ENCODE results near the gene UBQLN4. TPM values are rescaled to one million over a fixed set of nuclear protein-coding genes. Genes with fewer than 3 reads are reported as not detected.
"Not testable (repeated sequence)": the region's sequence is repeated elsewhere in the genome, so short reads cannot be mapped to it uniquely, and the experiment has no call there.

The UBQLN4 gene
- total RNA-seq, 1 donor: 22.0 TPM

GRCh38 chr1:156052862-156053767, 483 bp downstream of the UBQLN4 start:
- DNase-seq (ENCODE audit: low read depth): peak; percentile 69
- peak; percentile 33 for TF ChIP-seq CTCF (IDR thresholded peaks at IDR 0.05; ENCODE audit: insufficient read depth, low read length)
- H3K4me3 ChIP-seq (ENCODE audit: low read depth, low read length): peak overlapping the region; percentile 82

GRCh38 chr1:156051011-156051725, 2.4 kb downstream of the UBQLN4 start:
- no peak for DNase-seq (ENCODE audit: low read depth)
- no peak for TF ChIP-seq CTCF (IDR thresholded peaks at IDR 0.05; ENCODE audit: insufficient read depth, low read length)

GRCh38 chr1:156050376-156050775, 3.2 kb downstream of the UBQLN4 start:
- TF ChIP-seq CTCF (IDR thresholded peaks at IDR 0.05; ENCODE audit: insufficient read depth, low read length): no peak

More at GRCh38 chr1:156051011-156051725, 2.4 kb downstream of the UBQLN4 start:
- no peak overlapping the region for H3K4me3 ChIP-seq (ENCODE audit: low read depth, low read length)

GRCh38 chr1:156048663-156049258, 4.8 kb downstream of the UBQLN4 start:
- TF ChIP-seq CTCF (IDR thresholded peaks at IDR 0.05; ENCODE audit: insufficient read depth, low read length): no peak
- DNase-seq (ENCODE audit: low read depth): no peak
- H3K4me3 ChIP-seq (ENCODE audit: low read depth, low read length): no peak overlapping the region

More at GRCh38 chr1:156050376-156050775, 3.2 kb downstream of the UBQLN4 start:
- no peak overlapping the region for H3K4me3 ChIP-seq (ENCODE audit: low read depth, low read length)
- DNase-seq (ENCODE audit: low read depth): no peak

GRCh38 chr1:156045076-156045475, 8.5 kb downstream of the UBQLN4 start:
- no peak for DNase-seq (ENCODE audit: low read depth)
- no peak for TF ChIP-seq CTCF (IDR thresholded peaks at IDR 0.05; ENCODE audit: insufficient read depth, low read length)

GRCh38 chr1:156042828-156043227, 10.8 kb downstream of the UBQLN4 start:
- DNase-seq (ENCODE audit: low read depth): no peak
- no peak overlapping the region for H3K4me3 ChIP-seq (ENCODE audit: low read depth, low read length)
- no peak for TF ChIP-seq CTCF (IDR thresholded peaks at IDR 0.05; ENCODE audit: insufficient read depth, low read length)

More at GRCh38 chr1:156045076-156045475, 8.5 kb downstream of the UBQLN4 start:
- H3K4me3 ChIP-seq (ENCODE audit: low read depth, low read length): no peak overlapping the region

- not testable (repeated sequence) for DNase-seq (ENCODE audit: low read depth); H3K4me3 ChIP-seq (ENCODE audit: low read depth, low read length)
Measured at GRCh38 chr1:156034991-156035390, 18.6 kb downstream of the UBQLN4 start.

All from fibroblast of the aortic adventitia (primary cell).